Stimulated activated CD4-positive, alpha-beta T cell treated with anti-CD3 and anti-CD28 coated beads, Interleukin-15, amount 100 ng/mL, for 48 hours (primary cell): Measurements from ENCODE around the gene PLXNA3.
"Not testable (repeated sequence)": the region's sequence is repeated elsewhere in the genome, so short reads cannot be mapped to it uniquely, and the experiment has no call there.

ENCODE experiments used
- DNase-seq, 2 donors: peaks; one replicate each; pipeline ENCODE4 v3.0.0-alpha.2; 2020; ENCODE audit warnings: low read depth in 2 of 2

The PLXNA3 gene

DNA sequence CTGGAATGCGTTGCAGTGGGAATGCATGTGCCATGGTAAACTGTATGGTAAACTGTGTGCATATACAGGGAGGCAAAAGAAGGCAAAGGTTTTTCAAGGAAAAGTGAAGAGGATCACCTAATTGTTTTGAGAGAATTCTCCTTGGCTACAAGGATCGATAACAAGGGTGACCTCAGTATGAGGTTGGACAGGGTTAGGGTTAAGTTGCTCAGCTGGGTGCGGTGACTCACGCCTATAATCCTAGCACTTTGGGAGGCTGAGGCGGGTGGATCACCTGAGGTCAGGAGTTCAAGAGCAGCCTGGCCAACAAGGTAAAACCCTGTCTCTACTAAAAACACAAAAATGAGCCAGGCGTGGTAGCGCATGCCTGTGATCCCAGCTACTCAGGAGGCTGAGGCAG, 43.3 kb downstream of the PLXNA3 start:
- not testable (repeated sequence) for DNase-seq

DNA sequence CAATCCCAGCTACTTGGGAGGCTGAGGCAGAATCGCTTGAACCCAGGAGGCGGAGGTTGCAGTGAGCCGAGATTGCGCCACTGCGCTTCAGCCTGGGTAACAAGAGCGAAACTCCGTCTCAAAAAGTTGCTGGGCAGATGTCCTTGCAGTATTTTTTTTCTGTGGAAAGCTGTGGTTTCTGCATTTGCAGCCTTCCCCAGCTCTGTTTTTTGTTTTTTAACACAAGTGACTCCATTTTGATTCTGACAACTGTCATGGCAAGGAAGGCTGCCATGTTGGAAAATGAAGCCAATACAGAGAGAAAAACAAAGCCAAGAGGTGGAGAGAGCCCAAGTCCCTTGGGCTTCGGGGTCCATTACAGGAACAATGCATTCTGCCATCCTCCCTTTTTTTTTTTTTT, 44.0 kb downstream of the PLXNA3 start:
- DNase-seq, result no peak

DNA sequence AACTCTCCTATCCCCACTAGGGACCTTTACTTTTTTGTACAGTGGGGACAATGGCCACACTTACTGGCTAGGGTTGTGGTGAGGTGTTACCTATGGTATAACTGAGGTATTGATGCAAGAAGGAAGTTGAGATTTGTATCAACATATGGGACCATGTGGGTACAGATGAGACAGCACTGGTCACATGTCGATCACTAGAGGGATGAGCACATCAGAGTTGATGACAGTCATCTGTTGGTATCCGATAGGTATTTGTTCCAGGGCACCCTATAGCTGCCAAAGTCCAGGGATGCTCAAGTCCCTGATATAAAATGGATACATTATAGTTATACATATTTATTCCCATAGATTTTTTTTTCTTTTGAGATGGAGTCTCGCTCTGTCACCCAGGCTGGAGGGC, 44.9 kb downstream of the PLXNA3 start:
- DNase-seq, result no peak

DNA sequence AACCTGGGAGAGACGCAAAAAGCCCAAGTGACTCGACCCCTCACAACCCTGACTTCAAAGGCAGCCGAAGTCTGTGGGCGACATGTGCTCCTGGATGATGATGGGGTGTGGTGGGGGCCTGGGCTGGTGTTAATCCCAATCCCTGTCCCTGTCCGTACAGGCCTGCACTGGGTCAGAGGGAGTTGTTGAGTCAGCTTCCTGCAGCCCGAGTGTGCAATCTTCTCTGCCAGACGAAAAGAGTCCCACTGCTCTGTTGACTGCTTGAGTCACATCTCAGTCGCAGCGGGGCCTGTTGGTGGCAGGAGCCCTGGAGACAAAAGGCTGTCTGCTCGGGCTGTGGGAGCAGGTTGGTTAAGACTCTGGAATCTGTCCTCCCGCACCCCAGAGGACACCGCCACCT, 47.7 kb downstream of the PLXNA3 start:
- DNase-seq, result no peak

DNA sequence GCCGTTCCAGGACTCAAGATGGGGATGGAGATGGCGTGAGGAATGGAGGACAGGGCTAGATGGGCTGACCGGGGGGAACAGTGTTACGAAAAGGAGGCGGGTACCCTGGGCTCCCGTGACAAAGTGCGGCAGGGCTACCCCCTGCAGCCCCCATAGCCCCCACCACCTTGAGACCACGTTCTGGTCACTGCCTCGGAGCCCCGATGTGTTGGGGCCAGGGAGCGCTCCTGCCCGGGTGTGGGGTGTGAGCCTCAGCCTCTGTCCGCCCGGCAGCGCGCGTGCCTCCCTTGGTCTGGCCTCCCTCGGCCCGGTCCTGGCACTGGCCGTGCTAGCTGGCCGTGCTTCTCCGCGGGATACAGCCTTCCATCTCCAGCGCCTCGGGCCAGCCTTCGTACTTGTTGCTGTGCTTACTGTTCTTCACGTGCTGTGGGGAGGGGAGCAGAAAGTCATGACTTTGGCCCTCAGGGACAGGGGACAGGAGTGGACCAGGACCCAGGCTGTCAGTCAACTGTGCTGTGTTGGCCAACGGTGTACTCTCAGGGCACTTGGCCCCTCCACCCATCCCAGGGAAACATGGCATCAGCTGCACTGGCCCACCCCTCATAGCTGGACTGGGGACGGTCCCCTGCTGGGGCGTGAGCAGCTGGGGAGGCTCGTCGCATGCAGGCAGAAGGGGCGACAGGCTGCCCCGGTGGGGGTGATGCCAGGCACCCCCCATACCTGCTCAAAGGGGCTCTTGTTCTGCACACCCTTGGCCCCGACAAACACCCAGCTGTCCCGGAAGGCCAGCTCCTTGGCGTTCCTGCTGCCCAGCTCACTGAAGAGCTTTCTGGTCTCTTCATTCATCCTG, 48.6 kb downstream of the PLXNA3 start:
- DNase-seq, result no peak

DNA sequence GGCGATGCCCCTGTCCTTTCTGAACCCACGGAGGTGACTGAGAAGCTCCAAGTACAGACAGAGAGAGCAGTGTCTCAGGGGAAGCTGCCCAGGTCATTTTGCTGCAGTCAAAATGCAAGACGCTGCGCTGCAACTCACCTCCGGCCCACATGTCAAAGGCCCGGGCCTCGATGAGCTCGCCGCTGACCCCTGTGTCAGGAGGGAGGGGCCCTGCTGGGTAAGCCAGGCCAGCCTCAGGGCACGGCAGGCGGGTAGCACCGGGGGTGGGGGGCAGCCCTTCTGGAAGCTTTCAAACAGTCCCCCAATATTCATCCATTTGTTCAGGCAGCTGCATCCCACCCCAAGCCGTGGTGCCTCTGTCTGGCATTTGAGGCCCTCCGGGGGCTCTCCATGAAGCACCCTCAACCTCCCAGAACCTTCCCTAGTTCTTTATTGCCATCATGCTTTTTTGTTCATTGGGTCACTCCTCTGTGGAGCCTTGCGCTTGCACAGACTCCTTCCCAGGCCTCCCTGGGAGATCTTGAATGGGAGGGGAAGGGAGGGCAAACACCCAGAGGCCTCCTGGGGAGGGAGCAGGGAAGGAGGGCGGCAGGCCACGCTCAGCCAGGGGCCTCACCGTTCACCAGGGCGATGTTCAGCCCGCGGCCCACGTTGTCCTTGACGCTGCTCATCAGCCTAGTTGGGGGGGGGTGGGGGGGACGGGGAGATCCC, 49.7 kb downstream of the PLXNA3 start:
- no peak for DNase-seq

DNA sequence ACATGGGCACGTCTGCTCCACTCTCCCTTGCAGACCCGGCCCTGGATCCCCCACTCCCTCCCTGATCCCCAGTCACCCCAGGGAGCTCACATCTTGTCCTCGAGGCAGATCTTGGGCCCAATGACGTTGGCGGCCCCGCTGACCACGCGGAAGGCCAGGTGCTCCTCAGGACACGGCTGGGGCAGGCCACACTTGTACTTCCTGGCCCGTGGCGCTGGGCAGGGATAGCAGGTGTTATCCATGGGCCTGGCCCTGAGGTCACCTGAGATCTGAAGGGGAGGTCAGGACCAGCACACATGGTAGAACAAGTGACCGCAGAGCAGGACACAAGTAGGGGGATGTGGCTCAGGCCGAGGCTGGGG, 50.3 kb downstream of the PLXNA3 start:
- no peak for DNase-seq

DNA sequence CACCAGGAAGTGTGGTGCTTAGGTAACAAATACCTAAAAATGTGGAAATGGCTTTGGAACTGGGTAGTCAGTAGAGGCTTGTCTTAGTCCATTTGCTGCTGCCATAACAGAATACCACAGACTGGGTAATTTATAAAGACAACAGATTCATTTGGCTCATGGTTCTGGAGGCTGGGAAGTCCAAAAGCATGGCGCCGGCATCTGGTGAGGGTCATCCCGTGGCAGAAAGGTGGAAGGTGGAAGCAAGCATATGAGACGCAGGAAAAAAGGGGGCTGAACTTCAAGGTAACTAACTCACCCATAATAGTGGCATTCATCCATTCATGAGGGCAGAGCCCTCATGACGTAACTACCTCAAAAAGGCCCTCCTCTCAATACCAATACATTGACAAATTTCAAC, 51.4 kb downstream of the PLXNA3 start:
- DNase-seq, result no peak

DNA sequence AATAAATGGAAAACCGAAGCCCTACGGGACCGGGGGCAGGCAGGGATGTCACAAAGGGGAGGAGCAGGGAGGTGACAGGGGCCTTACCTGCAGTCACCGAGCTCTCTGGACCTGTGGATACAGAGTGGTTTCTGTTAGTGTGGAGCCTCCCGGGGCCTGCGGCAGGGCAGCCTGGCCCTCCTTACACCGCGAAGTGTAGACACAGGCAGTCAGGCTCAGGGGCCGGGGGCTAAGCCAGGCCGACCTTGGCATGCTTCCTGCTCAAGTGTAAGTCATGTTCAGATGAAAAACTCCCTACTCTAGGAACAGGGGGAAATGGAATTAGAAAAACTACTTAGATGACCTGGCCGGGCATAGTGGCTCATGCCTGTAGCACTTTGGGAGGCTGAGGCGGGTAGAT, 53.7 kb downstream of the PLXNA3 start:
- no peak for DNase-seq

DNA sequence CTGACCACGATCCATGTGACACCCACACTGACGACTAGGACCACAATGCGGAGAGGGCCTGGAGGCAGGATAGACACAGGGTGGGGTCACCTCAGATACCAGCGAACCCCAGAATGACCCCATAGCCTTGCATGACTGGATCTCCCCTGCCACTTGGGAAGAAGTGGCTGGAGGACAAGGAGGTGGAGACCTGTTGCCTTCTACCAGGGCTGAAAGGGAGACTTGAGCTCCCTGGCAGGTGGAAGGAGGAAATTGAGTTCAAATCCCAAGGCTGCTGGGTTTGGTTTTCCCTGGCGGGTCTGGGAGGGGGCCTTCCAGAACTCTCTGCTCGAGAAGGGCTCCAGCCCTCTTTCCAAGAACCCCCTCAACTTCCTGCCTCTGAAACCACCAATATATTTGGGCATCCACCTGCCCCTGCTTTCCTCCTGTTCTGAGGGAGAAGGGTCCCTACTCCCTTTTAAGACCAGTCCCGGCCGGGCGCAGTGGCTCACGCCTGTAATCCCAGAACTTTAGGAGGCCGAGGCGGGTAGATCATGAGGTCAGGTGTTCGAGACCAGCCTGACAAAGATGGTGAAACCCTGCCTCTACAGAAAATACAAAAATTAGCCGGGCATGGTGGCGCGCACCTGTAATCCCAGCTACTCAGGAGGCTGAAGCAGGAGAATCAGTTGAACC, 54.9 kb downstream of the PLXNA3 start:
- no peak for DNase-seq

DNA sequence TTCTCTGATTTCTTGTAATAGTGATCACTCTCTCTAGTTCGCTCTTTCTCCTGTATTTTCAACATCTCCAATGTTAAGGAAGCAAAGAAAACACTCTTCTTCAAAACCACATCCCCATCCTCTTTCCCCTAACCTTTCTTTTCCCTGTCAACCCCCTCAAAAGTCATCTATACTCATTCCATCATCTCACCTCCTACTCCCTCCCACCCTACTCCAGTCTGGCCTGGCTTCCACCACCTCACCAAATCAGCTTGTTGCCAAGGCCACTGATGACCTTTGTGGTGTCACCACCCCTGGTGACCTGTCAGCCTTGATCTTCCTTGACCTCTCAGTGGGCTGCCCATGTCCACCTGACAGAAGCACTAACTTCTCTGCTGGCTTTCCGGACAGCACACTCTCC, 55.6 kb downstream of the PLXNA3 start:
- no peak for DNase-seq

DNA sequence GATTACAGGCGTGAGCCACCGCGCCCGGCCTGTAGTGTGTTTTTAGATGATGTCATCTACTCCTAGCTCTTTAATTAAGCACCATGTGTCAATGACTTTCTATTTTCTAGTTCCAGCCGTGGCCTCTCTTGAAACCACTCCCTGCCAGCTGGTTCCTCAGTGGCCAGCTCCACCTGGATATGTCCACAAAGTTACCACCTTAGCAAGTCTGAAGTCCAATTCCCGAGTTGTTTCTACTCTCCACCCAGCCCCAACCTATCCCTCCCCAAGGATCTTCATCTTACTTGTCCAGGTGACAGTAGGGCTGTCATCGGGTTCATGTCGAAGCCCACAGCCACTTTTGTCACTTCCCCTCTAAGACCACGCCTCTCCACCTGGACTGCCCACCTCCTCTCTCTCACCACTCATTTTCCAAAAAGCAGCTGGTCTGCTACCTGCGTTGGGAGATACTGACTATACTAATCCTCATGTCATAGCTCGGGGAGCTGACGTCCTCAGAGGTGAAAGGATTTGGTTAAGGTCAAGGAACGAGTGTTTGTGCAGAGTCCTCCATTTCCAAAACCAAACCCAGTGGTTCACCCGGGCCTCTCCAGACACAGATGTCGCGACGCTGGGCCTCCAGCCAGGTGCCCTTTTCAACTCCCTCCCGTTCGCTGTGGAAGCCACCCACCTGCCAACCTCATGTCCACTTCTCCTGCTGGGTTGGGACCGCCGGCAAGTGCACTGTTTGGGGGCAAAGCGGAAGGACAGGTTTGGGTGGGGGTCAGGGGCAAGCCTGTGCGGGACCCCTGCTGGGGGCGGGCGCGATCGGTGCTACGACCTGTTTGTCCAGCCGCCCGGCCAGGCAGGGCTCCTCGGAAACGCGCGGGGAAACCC, 57.2 kb downstream of the PLXNA3 start:
- DNase-seq, result no peak

DNA sequence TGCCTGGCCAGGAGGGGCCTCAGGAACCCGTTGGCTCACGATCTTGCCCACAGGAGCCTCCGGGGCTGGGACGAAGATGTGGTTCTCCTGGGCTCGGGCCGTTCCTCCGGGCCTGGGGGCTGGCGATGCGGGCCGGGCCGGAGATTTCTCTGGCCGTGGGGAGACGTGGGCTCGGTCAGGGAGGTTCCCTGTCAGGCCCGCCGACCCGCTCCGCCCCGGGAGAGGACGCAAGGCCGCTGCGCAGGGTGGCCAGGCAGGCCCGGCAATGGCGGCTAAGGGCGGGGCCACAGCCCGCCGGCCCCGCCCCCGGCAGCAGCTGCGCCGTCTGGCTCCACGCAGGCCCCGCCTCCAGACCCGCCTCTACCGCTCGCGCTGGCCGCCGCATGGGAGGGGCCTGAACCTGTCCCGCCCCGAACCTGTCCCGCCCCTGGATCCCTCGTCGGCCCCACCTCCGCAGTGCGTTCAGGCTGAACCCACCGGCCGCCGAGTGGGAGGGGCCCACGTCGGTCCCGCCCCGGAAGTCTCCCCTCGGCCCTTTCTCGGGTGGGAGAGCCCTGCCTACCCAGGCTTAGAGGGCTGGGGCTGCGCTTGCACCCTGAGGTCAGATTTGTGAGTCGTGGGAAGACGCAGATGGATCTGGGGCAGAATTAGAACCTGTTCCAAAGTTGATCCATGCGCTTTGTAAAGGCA, 58.0 kb downstream of the PLXNA3 start, which contains the start of gene FAM3A:
TSS of gene FAM3A (minus strand) at position 267 of the 690 bp plus-strand sequence. CDS start 460 bp downstream, outside the sequence.
- peak; percentile 89 to 92 for DNase-seq

DNA sequence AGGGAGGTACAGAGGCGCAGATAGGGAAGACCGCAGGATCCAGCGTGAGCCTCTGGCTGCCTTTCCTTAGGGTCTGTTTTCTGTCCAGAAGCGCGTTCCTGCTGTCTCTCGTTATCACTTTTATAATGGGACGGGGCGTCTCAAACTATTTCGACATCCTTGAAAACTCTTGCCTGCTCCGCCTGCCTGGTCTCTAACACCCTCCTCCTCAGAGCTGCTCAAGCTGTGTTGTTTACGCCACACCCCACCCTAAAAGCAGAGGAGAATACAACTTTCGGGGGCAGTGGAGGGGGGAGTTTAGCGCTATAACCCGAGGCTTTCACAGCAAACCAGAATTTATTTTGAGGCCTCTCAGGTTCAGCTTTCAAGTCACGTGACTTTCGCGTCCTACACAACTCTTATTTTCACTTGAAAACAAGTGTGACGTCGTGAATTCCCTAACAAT, 58.6 kb downstream of the PLXNA3 start:
- no peak for DNase-seq

DNA sequence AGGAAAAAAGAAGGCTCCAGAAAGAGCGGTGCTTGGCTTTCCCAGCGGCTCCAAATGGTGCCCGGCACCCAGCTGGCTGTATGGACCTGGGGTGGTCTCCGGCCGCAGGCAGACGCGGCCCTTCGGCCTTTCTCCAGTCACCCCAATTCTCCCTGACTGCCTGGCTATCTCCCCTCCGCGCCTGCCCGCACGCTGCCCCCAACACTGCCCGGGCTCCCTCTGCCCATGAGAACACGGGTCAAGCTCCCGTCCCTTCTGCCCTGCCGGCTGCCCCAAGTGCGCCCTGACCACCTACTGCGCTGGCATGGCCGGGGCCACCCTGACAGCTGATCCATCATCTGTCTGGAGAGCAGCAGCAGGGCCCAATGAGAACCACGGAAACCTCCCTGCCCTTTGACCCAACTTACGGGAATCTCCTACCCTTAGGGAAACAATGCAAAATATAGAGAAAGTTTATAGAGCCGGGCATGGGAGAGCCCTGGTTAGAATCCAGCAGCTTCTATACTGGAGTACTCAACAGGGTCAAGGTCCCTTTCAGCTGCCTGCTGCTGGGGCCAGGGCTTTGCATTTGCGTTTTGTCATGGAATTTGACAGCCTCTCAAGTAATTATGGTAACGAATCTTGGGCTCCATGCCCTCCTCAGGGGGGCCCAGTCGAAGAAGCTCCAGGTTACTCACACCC, 59.2 kb downstream of the PLXNA3 start:
- DNase-seq, result no peak

DNA sequence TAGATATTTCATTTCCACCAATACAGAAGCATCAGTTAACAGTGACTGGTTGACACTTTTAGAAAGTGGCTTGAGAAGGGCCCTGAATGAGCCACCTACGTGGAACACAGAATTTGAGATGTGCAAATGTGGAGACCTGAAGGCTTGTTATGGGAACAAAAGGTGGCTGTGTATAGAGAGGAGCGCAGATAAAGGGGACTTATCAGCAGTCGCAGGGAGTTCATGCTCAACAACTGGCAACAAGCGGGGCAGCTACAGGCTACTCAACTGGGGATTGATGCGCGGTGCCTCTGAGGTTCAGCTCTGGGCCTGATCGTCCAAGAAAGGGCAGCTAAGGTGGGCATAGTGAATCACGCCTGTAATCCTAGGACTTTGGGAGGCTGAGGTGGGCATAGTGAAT, 61.3 kb downstream of the PLXNA3 start:
- DNase-seq, result no peak

DNA sequence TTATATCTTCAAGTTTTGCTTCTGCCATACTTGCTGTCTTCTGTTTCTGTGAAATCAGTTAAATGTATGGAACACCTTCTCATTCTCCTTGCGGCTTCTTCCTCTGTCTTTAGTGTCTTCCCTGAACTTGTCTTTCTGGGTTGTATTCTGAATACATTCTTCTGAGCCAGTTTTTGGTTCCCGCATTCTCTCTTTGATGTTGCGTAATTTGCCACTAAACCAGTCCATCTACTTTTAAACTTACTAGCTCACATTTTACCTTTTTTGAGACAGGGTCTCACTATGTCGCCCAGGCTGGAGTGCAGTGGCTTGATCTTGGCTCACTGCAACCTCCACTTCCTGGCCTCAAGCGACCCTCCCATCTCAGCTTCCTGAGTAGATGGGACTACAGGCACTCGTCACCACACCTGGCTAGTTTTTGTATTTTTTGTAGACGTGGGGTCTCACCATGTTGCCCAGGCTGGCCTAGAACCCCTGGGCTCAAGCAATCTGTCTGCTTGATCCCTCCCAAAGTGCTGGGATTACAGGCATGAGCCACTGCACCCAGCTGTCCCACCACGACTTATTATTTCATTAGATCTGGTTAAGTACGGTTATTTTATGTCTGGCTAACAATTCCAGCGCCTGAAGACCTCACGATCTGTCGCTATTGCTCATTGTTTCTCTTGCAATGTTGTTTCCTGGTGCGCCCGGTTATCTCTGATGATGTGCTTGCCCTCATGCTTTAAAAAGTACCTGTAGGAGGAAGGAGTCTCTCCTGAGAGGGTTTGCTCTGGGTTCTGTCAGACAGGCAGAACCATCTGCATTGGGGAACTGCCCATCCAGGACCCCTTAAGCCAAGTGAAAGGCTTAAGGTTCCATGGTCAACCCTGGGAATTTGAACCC, 67.8 kb downstream of the PLXNA3 start:
- DNase-seq, result no peak

DNA sequence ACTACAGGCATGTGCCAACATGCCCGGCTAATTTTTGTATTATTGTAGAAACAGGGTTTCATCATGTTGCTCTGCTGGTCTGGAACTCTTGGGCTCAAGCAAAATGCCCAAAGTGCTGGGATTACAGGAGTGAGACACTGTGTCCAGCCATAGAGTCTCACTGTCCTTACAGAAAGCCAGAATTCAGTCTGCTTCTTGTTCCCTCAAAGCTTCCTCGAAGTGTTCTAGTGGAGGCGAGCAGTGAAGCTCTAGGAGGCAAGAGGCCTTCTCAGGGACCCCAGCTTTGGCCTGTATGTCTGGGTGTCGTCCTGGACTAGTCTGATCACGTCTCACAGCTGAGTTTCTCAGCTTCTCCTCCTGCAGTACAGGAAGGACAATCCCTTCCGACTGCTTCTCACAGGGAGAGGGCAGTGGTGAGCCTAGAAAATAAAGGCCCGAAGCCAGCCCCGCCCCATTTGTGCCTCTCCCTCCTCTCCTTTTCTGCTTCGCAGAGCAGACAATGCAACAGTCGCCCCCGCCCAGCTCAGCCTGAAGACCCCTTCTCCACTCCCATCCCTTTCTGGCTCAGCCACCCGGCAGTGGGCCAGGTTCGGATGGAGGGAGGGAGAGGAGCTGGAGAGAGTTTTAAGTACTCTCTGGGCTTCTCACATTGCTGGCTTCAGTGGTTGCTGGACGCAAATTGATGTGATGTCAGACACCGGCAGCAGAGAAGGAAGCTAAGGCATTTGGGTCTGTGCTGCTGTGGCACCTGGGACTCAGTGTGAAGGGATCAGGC, 69.0 kb downstream of the PLXNA3 start:
- DNase-seq, result peak; percentile 25 to 50
